HG03378 (cell line): ENCODE data around the gene NAE1.

Experiments used
- ATAC-seq: cut with Tn5 transposase; IDR thresholded peaks from one replicate; pipeline ENCODE4 v1.9.1; 2021; ENCODE audit warnings: mild to moderate bottlenecking, moderate library complexity; ENCODE audit not compliant: unreplicated experiment

Gene NAE1

GRCh38 chr16:66850115-66850815, 19.5 kb upstream of the NAE1 start:
- no peak for ATAC-seq

DNA sequence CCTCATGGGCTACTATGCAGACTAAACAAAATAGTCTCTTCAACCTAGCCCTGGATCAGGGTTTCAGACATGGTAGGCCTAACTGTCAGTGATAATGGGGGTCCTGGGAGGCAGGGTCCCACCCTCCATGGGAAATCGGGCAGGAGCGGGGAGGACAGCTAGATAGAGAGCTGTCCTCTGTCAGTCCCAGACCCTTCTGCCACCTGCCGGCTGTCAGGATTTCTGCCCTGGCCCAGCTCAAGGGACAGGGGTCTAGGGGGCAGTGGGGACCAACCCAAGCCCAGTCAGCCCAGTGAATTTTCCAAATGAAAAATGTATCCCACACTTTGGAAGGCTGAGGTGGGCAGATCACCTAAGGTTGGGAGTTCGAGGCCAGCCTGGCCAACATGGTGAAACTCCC, 18.8 kb upstream of the NAE1 start:
- no peak for ATAC-seq

GRCh38 chr16:66849021-66849420, 18.2 kb upstream of the NAE1 start:
- ATAC-seq: no peak

GRCh38 chr16:66848172-66848571, 17.4 kb upstream of the NAE1 start:
- ATAC-seq: no peak

DNA sequence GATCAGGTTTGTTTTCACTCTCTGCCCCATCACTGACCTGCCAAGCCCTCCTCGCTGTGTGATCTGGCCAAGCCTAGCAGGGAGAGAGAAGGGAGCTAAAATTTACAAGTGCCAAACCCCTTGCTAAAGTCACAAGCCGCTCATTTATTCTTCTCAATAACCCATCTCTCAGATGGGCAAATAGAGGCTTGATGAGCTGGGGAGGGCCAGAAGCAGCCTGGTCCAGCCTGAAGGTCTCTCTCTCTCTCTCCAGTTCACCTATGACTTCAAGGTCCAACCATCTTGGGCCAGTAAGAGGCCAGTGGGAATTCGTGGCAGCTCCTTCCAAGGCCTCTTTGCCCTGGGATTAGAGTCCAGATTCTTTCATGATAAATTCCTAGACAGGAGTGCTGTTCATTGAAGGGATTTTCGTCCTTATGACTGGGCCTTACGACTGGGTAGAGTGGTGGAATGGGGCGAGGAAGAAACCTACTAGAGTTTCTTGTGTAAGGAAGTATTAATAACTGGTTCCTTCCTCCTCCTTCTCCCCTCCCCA, 16.8 kb upstream of the NAE1 start:
- ATAC-seq: no peak

- no peak for ATAC-seq
These were observed 16.1 kb upstream of the NAE1 start for GRCh38 chr16:66846831-66847230.

GRCh38 chr16:66846266-66846665, 15.5 kb upstream of the NAE1 start:
- ATAC-seq: no peak

GRCh38 chr16:66845791-66846221, 15.0 kb upstream of the NAE1 start:
- ATAC-seq: no peak

GRCh38 chr16:66845080-66845410, 14.3 kb upstream of the NAE1 start:
- ATAC-seq: no peak

DNA sequence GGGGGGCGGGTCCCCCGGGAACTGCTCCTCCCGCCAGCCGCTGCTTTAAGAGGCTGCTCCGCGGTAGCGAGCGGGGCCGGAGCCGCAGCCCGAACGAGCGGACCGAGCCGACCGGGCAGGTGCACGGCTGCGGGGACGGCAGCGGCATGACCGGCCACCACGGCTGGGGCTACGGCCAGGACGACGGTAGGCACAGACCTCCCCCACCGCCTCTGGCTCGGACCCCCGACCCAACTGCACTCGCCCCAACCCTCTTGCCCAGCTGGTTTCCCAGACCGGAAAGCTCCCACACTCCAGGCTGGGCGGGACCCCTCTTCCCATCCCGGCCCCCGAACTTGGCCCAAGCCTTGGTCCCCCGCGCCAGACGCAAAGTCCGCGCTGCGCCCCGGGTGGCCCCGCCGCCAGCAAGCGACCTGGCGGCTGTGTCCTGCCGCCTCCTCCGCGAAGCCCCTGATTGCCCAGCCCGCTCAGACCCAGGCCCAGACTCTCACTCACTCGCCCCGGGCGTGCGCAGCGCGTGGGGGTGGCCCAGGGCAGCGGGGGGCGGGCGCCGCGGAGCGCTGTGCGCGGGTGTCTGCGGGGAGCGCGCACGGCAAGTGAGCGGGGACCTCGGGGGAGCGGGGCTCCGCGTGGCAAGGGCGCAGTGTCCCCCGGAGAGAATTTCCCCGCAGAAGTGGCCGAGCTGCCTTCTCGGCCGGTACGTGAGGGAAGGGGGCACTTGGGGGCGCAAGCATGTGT, 13.7 kb upstream of the NAE1 start, which contains the start of gene CA7:
Gene CA7, plus strand, starts transcription at position 73 of the 738 bp plus-strand sequence. Its CDS starts 74 bp downstream, at position 147.
- no peak for ATAC-seq

DNA sequence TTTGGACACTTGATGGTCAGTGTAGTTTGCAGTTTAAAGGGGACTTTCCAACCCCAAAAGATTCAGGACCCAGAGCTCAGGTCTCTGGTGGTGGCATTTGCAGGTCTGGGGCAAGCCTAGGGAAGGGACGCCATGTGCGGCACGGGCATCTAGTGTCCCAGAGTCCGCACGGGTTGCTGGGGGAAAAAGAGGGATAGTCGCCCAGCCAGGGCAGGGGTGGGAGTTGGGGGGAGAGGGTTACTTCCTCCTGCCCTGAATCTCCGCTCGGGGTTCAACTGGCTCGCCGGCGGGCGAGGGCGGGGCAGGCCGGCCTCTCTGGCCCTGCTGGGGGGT, 13.2 kb upstream of the NAE1 start:
- ATAC-seq: no peak

- no peak for ATAC-seq
These were observed 12.4 kb upstream of the NAE1 start for GRCh38 chr16:66843191-66843590.

GRCh38 chr16:66842765-66843164, 12.0 kb upstream of the NAE1 start:
- no peak for ATAC-seq

GRCh38 chr16:66841366-66841765, 10.6 kb upstream of the NAE1 start:
- ATAC-seq: no peak

- ATAC-seq: no peak
These were observed 10.1 kb upstream of the NAE1 start for GRCh38 chr16:66840883-66841282.

DNA sequence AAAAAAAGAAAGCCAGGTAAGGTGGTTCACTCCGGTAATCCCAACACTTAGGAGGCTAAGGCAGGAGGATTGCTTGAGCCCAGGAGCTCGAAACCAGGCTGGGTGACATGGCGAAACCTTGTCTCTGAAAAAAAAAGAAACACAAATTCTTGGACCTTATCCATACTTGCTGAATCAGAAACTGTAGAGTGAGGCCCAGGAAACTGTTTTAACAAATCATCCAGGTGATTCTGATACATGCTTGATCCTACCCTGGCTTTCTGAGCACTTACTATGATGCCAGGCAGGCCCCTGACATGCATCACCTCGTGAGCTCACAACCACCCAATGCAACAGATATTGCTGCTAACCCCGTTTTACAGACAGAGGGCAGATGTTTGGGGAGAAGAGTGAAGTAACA, 4.0 kb upstream of the NAE1 start:
- ATAC-seq: no peak

- no peak for ATAC-seq
These were observed 2.0 kb upstream of the NAE1 start for GRCh38 chr16:66832661-66833305.

DNA sequence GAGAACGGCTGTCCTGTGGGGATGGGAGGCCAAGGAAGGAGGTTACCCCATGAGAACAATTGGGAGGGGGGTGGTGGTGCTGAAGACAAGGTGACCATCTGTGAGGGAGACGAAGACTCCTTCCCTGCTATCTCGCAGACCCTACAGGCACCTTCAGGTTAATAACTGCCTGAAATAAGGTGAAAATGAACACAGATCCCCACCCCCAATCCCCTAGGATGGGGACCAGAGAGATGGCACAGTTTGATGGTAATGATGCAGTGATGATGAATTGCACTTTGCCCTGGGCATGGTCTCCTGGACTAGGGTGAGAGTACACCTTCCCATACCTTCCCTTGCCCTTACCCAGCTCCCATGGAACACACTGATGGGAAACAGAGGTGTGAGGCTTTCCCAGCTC, 1.4 kb upstream of the NAE1 start:
- ATAC-seq: no peak

DNA sequence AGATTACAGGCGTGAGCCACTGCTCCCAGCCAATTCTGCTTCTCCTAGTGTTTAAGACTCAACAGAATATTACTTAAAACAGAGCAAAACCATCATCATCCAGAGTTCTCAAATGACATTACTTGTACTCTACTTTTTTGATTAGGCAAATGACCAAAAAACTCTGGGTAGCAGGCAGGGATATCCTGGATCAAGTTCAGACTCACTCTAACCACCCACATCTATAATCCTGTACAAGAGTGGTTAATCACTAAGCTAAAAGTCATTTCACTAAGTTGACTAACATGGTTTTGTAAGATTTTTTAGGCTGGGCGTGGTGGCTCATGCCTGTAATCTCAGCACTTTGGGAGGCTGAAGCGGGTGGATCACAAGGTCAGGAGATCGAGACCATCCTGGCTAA, 6.8 kb downstream of the NAE1 start:
- no peak for ATAC-seq

DNA sequence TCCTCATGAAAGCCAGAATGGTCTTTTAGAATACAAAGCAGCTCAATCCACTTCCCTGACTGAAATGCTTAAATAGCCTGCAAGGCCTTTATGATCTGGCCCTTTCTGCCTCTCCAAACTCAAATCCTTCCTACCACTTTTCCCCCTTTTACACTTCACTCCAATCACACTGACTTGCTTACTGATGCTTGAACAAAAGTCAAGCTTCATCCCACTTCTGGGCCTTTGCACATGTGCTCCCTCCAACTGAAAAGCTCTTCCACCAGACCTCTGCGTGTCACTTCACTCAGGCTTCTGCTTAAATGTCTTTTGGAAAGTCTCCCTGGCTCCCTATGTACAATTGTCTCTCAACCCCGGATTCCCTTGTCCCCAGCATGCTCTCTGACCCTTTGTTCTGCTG, 16.0 kb downstream of the NAE1 start:
- no peak for ATAC-seq

GRCh38 chr16:66811043-66811442, 19.7 kb downstream of the NAE1 start:
- ATAC-seq: no peak

DNA sequence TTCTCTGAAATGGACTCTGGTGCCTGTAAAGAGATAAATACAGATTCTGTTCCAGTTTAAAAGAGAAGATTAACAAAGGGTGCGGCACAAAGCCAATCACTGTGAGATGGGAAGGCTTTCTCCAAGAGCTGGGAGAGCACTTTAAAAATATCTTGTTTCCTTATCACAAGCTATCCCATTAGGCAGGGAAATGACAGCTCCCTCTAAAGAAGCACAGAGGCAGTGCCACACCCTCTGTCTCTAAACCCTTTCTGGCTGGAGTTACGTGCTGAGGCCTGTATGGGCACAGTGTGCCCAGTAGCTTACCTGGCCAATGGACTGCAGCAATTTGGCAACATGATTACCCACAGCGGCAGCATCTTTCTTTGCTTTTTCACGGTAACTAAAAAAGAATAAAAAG, 20.4 kb downstream of the NAE1 start:
- no peak for ATAC-seq
